Measurements from ENCODE around the gene MED13L. TPM values are rescaled to one million over a fixed set of nuclear protein-coding genes. Genes with fewer than 3 reads are reported as not detected.

Gene MED13L
- total and polyA plus RNA-seq, 2 of the 4 experiments (the other 2 are of a cell fraction) = 17.9 to 49.1 TPM

GRCh38 chr12:116318576-116319232 lies 41.2 kb upstream of the MED13L start (continued):
- TF ChIP-seq BHLHE40 (IDR thresholded peaks at IDR 0.05; ENCODE audit: low read depth, low read length) = no peak
- TF ChIP-seq CEBPB (IDR thresholded peaks at IDR 0.05; ENCODE audit: low read depth, low read length) = no peak

- Histone ChIP-seq H3K27me3 (ENCODE audit: control insufficient read depth, insufficient read depth, low read length) (no peaks in the 10 kb centered on the region), H3K4me1 (ENCODE audit: control insufficient read depth, insufficient read depth, low read length) (peaks cover 19% of the 10 kb centered on the region), H2AFZ (replicated peaks; ENCODE audit: low read length, poor library complexity) (peak overlapping the region; percentile 39), H3K56ac (ENCODE audit: extremely low read depth, insufficient read depth, low read length) (no peak overlapping the region), H2BK5ac (ENCODE audit: low read depth, low read length, poor library complexity, severe bottlenecking) (no peak overlapping the region), H3K4ac (ENCODE audit: low read depth, low read length) (peak overlapping the region; percentile 82; the same call in 1 of the 2 replicates), H2BK120ac (ENCODE audit: low read depth, low read length) (peak overlapping the region; percentile 88), H3K36me3 (ENCODE audit: control insufficient read depth, insufficient read depth, low read length) (no peaks in the 10 kb centered on the region), H3K4me2 (ENCODE audit: low read depth, low read length) (no peak overlapping the region), H3K14ac (replicated peaks; ENCODE audit: low read depth, low read length) (0 out of 2 replicates have a peak overlapping the region, but pooled peaks have one; percentile 3), H3K27ac (ENCODE audit: insufficient read depth, low read length) (no peak overlapping the region), H4K20me1 (ENCODE audit: insufficient read depth, low read length) (no peaks in the 10 kb centered on the region), H3K9me1 (ENCODE audit: insufficient read depth, low read length) (peaks cover 19% of the 10 kb centered on the region), H3K9me3 (ENCODE audit: control insufficient read depth, insufficient read depth, low read length) (no peaks in the 10 kb centered on the region), H3K9ac (ENCODE audit: low read depth, low read length) (no peak overlapping the region), H3K4me3 (ENCODE audit: insufficient read depth, low read depth, low read length) (no peak overlapping the region), H2AK5ac (ENCODE audit: low read depth, low read length) (peak overlapping the region; percentile 89; the same call in 1 of the 2 replicates), H4K5ac (ENCODE audit: low read depth, low read length) (no peak overlapping the region), H2BK15ac (ENCODE audit: low read depth, low read length) (peak overlapping the region; percentile 54; the same call in 1 of the 3 replicates), H4K8ac (ENCODE audit: low read depth in 2 of 2, low read length in 2 of 2) (peak overlapping the region in 1 of 2 experiments; percentile 67; a peak in 1 of 4 replicates), H4K91ac (ENCODE audit: insufficient read depth, low read depth, low read length) (no peak overlapping the region), H3K23ac (ENCODE audit: low read depth, low read length) (no peak overlapping the region), H3K79me1 (ENCODE audit: low read depth in 1 of 2, low read length in 2 of 2) (peaks cover 0 to 3% of the 10 kb centered on the region in 2 experiments; a peak in 1 of 4 replicates), H2BK20ac (ENCODE audit: low read depth, low read length) (peak overlapping the region; percentile 39; the same call in 1 of the 2 replicates), H3K18ac (ENCODE audit: low read depth, low read length) (no peak overlapping the region), H2AK9ac (replicated peaks; ENCODE audit: low read depth, low read length, poor library complexity) (peak overlapping the region; percentile 67)
- ChIA-PET POLR2A (ENCODE audit: unreplicated experiment) (interaction anchor here (0.6 kb wide), 1 partner anchor 22 kb away, joined by 3 read pairs; no protein-coding TSS in a partner anchor), CTCF (interaction anchor here (1.3 kb wide), 1 partner anchor 40 kb away, joined by 3 read pairs; no protein-coding TSS in a partner anchor)
- no TSS peak for BruUV-seq (replicated peaks)
- intact Hi-C loops (cut with micrococcal nuclease) = no loop called here
- ATAC-seq (ENCODE audit: low read depth) (no peak), DNase-seq (no peak)
- TF ChIP-seq SMC3 (IDR thresholded peaks at IDR 0.05; ENCODE audit: low read depth, low read length) = no peak
- no peak for TF ChIP-seq BHLHE40 (IDR thresholded peaks at IDR 0.05; ENCODE audit: low read depth, low read length)
- TF ChIP-seq MAZ (IDR thresholded peaks at IDR 0.05; ENCODE audit: borderline replicate concordance, low read depth, low read length) = no peak
- TF ChIP-seq FOS (IDR thresholded peaks at IDR 0.05; ENCODE audit: low read depth, low read length) = no peak
- no peak for TF ChIP-seq CHD1 (IDR thresholded peaks at IDR 0.05; ENCODE audit: low read depth, low read length)
- in situ Hi-C loops (cut with MboI; ENCODE audit: low sequenced_read_pairs) = no loop called here
- dilution Hi-C loops (cut with HindIII; ENCODE audit: low sequenced_read_pairs, unreplicated experiment) = no loop called here
- 89% methylated on average over 20 of the region's 23 CpGs; no CpG with 5 or more reads in 1 of the 2 experiments for WGBS, 2 experiments (ENCODE audit: extremely low coverage in 2 of 2, insufficient read length in 1 of 2)
These were observed 40.6 kb upstream of the MED13L start for GRCh38 chr12:116317986-116318575.
